Activated naive CD8-positive, alpha-beta T cell treated with anti-CD3 and anti-CD28 coated beads, Interleukin-2, amount 50 U/mL, for 16 hours (primary cell): ENCODE results near the gene DDX51.
"Not testable (repeated sequence)": the region's sequence is repeated elsewhere in the genome, so short reads cannot be mapped to it uniquely, and the experiment has no call there.

Experiments used
- DNase-seq: peaks from one replicate; pipeline ENCODE4 v3.0.0-alpha.2; 2020; ENCODE audit warnings: low read depth, low spot score

DDX51 gene

DNA sequence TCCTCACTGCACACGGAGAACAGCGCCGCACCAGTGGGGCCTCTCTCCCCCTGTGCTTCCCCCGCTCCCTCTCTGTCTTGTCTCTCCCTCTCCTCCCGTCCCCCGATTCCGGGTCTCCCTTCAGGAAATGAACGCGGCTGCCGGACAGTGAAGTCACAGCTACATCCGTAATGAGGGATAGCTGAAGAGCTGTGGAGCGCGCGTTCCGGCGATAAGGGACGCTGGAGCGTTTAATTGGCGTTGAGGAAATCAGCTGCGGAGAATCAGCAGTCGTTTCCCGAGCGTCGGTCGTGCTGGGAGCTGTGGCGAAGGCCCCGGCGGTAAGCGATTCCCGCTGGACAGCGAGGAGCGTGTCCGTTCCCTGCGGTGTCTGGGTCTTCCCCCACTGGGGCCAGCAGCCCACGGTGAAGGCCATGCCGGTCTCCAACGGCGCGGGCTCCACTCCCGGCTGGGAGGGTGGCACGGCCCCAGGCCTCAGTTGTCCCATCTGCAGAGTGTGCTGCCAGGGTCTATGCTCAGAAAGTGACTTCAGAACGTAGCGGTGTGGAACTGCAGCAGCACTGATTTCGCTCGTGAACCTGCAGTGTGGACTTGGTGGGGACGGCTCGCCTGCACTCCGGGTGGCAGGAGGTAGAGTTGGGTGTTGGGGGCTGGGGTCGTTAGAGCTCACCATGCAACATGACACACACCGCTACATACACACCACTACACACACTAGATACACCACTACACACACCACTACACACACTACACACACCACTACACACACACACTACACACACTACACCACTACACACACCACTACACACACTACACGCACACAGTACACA is 11.0 kb upstream of the DDX51 start:
- DNase-seq = no peak

GRCh38 chr12:132154341-132154761 is 10.2 kb upstream of the DDX51 start:
- no peak for DNase-seq

GRCh38 chr12:132153501-132154340 is 9.6 kb upstream of the DDX51 start:
- peak; percentile 24 for DNase-seq

GRCh38 chr12:132152953-132153352 is 8.8 kb upstream of the DDX51 start:
- DNase-seq = no peak

DNA sequence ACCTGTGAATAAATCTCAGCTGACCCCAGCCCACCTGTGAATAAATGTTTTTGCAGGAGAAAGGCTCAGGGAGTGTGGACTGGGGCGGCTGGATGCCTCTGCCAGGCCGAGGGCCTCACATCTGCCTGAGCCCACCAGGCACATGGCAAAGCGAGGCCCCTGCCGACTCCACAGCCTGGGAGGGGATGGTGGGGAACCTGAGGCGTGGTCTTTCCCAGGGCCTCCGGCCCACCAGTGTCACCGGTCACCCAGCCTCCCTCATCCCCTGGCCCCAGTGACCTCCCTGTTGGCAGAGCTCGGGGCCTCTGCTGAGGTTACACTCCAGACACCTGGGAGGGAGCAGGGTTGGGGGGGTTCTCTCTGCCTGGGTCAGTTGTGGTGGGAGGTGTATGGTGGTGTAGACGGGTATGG is 8.3 kb upstream of the DDX51 start:
- no peak for DNase-seq

DNA sequence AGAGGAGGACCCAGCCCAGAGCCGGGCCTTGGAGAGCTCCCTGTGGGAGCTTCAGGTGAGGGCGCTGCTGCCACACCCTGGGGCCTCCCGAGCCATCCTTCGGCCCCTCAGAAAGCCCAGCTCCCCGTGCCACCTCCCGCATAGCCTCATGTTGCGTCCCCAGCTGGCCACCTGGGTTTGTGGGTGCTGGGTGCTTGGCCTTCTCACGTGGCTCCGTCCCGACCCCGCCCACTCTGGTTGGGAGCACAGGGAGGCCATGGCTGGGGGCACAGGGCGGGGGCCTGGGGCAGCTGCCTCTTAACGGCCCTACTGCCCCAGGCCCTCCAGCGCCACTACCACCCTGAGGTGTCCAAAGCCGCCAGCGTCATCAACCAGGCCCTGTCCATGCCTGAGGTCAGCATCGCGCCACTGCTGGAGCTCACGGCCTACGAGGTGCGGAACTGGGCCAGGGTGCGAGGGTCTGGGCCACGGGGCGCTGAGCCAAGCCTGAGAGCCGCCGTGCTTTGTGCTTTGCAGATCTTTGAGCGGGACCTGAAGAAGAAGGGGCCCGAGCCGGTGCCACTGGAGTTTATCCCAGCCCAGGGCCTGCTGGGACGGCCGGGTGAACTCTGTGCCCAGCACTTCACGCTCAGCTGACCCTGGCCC is 7.8 kb upstream of the DDX51 start:
- no peak for DNase-seq

DNA sequence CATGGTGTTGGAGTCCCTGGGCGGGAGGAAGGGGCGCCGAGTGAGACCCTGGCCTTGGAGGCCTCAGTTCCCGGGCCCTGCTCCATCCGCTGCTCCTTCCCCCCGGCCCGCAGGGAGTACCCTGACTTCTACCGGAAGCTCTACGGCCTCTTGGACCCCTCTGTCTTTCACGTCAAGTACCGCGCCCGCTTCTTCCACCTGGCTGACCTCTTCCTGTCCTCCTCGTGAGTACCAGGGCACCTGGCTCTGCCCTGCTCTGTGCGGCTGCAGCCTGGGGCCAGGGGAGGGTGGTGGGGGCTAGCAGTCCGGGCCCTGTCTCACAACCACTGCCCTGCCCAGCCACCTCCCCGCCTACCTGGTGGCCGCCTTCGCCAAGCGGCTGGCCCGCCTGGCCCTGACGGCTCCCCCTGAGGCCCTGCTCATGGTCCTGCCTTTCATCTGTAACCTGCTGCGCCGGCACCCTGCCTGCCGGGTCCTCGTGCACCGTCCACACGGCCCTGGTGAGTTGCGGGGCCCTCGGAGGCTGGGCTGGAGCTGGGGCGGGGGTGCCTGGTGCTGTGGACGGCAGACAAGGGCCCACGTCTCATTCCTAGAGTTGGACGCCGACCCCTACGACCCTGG is 7.1 kb upstream of the DDX51 start:
- no peak for DNase-seq

- no peak for DNase-seq
Measured at GRCh38 chr12:132150780-132151144, 6.6 kb upstream of the DDX51 start.

DNA sequence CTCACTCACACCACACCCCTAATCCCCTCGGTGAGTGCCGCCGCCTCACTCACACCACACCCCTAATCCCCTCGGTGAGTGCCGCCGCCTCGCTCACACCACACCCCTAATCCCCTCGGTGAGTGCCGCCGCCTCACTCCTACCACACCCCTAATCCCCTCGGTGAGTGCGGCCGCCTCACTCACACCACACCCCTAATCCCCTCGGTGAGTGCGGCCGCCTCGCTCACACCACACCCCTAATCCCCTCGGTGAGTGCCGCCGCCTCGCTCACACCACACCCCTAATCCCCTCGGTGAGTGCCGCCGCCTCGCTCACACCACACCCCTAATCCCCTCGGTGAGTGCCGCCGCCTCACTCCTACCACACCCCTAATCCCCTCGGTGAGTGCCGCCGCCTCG is 5.4 kb upstream of the DDX51 start:
- DNase-seq = not testable (repeated sequence)

GRCh38 chr12:132148368-132149045 is 4.4 kb upstream of the DDX51 start:
- no peak for DNase-seq

GRCh38 chr12:132147423-132148367 is 3.6 kb upstream of the DDX51 start:
- DNase-seq = no peak

DNA sequence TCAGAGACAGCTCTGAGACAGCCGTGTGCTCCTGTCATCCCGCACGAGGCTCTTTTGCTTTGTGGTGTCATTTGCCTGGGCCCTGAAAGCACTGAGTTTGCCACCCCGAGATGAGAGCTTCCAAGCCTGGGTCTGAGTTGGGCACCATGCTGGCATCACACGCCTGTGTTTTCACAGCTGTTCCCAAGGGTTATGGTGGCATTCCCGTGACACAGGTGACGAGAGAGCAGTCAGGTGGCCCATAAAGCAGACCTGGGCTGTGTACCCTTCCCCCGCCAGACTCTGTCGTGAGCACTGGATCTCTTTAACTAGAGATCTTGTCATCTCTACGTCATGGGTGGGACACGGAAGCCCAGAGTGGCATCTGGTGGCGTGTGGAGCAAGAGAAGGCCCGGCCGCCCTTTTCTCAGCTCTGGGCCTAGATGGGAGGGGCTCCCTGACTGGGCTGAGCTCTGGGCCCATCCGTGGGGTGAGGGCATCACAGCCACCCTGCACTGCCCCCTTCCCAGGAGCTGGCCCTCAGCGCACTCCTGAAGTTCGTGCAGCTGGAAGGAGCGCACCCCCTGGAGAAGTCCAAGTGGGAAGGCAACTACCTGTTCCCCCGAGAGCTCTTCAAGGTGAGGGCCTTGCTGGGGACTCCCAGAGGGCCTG is 2.8 kb upstream of the DDX51 start:
- DNase-seq = no peak

DNA sequence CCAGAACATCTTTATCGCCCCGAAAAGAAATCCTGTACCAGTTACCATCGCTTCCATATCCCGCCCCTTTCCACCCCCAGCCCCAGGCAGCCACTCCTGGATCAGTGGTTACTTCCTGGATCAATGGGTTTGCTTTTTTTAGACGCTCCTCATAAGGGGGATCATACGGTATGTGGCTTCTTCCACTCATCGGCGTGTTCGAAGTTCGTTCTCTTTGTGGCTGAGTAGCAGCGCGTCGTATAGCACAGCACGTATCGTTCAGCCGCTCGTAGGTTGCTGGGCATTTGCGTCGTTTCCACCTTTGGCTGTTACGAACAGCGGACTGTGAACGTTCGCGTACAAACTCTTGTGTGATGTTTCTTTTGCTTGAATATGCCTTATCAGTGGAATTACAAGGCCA is 2.0 kb upstream of the DDX51 start:
- DNase-seq = no peak

DNA sequence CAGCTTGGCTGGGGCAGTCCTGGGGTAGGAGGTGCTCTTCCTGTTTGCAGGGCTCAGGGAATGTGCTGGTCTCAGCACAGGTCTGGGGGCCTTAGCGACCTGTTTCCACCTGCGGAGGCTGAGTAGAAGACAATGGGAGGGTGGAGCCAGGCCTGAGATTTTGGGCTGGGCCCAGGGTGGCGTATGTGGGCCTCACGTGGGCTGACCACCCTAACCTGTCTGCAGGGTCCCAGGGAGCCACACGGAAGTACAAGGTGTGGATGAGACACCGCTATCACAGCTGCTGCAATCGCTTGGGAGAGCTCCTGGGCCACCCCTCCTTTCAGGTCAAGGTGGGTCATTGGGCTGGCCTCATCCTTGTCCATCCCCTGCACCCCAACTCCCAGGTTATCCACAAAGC is 1.2 kb upstream of the DDX51 start:
- DNase-seq = no peak

- no peak for DNase-seq
Measured at GRCh38 chr12:132144810-132145168, 670 bp upstream of the DDX51 start.

DNA sequence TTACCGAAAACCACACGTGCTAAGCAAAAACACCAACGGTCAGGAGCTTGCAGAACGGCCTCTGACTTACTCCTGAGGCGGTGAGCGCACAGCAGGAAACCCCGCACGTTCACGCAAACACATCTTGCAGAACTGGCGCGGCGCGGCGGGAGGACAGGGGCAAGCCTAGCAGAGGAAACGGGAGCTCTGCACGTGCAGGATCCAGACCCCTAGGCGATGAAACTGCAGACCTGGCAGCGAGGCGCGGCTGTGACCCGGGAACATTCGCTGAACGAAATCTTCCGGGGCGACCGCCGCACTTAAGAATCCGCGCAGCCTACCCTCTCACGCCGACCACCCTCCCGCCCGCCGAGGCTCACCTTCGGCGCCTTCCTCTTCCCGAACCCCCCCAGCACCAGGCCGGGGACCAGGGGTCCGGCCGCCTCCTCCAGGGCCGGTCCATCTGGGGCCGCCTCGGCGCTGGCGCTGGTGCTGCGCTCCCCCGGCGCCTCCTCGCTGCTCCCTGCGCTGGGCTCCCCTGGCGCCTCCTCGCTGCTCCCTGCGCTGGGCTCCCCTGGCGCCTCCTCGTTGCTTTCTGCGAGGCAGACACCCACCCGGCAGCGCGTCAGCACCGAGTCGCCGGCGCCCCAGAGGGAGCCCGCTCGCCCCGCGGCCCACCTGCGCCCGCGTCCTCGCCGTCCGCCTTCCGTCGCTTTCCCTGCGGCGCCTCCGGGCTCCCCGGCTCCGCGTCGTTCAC is 615 bp downstream of the DDX51 start:
- no peak for DNase-seq

DNA sequence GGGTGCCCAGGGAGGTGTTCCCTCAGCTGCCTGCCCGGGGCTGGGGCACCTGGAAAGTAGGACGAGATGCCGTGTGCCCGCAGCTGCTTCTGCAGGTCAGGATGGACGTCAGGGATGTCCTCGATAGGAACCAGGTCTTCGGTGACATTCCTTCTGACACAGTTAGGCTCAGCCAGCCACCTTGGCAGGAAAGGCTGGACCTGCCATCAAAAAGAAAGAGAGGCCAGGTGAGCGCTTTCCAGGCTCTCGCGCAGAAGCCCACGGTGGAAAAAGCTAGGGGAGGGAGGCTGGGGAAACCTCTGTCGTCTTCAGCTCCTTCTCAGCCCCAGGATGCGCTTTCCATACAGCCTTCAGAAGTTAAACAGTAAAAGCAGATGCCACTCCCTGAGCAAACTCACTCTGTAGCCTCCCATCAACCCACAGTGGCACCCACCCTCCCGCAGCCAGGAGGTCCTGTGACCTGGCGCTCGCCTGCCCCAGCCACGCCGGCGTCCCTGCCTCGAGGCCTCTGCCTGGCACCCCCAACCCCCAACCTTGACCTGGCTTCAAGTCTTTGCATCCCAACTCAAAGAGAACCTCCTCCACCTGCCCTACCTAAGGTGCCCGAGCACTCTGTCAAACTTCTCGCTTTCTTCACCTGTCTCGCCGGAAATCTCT is 1.3 kb downstream of the DDX51 start:
- no peak for DNase-seq

- DNase-seq = no peak
Measured at GRCh38 chr12:132141976-132142678, 2.0 kb downstream of the DDX51 start.
